Stimulated activated CD4-positive, alpha-beta T cell treated with anti-CD3 and anti-CD28 coated beads, TNF-alpha, amount 100 ng/mL, for 1 hour (primary cell): ENCODE data around the gene LAMB3.

Experiments used
- DNase-seq, 3 donors: peaks; one replicate each; pipeline ENCODE4 v3.0.0-alpha.2; 2020; ENCODE audit warnings: low read depth in 3 of 3, low spot score in 1 of 3

LAMB3 gene

DNA sequence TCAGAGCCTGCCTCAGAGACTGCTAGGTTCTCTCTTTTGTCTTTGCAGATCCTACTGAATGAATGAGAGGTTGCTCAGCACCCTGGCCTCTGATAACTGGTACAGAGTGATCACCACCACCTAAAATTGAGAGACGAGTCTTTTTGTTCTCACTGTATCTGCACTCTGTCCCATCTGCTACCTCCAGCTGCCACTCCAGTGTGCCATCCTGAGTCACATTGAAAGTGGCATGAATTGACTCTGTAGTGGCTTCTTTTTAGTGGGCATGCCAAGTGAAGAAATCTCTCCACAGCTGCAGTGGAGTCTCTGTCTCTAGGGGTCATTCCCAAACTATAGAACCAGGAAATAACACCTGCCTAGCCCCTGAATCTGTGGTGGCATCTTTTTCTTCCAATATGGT is 54.0 kb downstream of the LAMB3 start:
- no peak for DNase-seq

DNA sequence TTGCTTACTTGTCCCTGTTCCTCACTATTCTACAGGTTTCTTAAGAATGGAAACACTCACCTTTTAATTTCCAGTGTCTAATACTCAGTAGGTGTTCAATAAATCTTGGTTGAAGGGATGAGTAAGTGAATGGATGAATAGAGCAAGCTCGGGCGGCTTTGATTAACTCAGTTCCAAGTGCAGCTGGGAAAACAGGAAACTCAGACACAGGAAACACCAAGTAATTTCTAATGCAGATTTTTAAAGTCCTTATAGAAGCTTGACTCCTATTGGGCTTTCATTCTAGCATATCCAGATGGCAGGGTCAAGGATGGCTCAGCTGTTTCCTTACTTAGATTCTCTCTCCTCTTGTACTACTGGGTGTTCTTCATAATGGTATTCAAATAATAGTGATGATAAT is 54.7 kb downstream of the LAMB3 start:
- DNase-seq: no peak

GRCh38 chr1:209595599-209596285 is 56.5 kb downstream of the LAMB3 start:
- no peak for DNase-seq

DNA sequence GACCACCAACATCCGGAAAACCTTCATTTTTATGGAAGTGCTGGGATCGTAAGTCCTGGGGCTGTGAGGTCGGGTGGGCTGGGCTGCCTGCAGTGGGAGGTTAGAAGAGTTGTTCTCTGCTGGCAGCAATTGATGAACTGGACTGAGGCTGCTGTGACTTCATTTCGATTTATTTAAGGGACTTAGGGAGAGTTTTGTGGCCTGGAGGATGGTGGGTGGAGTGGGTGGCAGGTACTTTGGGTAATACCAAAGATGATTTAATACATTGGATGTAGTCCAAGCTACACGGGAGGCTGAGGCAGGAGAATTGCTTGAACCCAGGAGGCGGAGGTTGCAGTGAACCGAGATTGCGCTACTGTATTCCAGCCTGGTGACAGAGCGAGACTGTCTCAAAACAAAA is 57.2 kb downstream of the LAMB3 start:
- DNase-seq: no peak

- DNase-seq: no peak
Measured at GRCh38 chr1:209594440-209594839, 57.8 kb downstream of the LAMB3 start.

DNA sequence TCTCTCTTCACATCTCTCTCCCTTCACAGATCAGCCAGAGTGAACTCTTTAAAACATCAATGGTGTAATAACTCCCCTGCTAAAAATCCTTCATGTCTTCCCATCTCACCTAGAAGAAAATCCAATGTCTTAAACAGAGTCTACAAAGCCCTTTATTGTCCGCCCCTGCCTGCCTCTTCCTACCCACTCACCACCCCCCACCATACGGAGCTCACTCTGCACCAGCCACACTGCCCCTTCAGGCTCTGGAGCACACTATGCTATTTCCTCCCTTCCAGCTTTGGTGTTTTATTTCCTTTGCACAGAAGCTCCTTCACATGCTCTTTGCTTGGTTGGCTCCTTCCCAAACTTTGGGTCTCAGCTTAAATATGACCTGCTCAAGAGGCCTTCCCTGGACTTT is 58.5 kb downstream of the LAMB3 start:
- no peak for DNase-seq

GRCh38 chr1:209590405-209590804 is 61.8 kb downstream of the LAMB3 start:
- no peak for DNase-seq

DNA sequence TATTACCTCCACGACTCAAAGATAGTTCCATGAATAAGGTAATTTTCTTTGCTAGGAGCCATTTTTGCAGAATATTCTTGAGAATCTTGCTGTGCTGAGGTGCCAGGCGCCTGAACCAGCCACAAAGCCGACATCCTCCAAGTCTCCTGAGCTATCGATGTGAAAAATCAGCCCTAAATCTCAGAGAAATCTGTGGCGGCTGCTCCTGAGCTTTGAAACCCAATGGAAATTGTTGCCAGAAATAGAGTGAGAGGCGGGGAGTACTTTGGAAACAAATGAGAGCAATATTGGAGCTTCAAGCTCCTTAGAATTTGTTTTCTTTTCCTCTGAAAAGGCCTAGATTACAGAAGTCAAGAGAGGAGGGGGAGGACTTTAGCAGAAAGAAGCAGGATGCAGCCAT is 62.4 kb downstream of the LAMB3 start:
- no peak for DNase-seq

DNA sequence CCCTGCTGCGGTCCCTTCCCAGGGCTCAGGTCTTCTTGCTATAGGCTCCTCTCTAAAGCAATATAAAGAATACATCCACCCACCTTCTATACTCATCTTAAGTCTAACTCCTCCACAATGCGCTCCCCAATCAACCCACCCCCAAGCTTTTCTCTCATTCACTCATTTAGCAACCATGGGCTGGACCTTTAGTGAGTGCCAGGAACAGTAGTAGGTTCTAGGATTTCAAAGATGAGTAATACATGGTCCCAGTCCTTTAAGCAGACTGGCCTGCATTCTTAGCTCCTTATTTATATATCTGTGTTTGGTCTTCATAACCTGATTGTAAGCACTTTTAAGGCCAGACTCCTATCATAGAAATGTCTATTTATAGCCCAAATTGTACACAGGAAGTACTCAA is 62.8 kb downstream of the LAMB3 start:
- no peak for DNase-seq

- DNase-seq: no peak
Measured at GRCh38 chr1:209587789-209588188, 64.4 kb downstream of the LAMB3 start.

- no peak for DNase-seq
Measured at GRCh38 chr1:209586221-209586740, 65.9 kb downstream of the LAMB3 start.

- no peak for DNase-seq
Measured at GRCh38 chr1:209585672-209586071, 66.6 kb downstream of the LAMB3 start.

GRCh38 chr1:209585197-209585596 is 67.0 kb downstream of the LAMB3 start:
- DNase-seq: no peak

- no peak for DNase-seq
Measured at GRCh38 chr1:209584231-209584672, 68.0 kb downstream of the LAMB3 start.

GRCh38 chr1:209583408-209583807 is 68.8 kb downstream of the LAMB3 start, which contains the start of gene CAMK1G:
Gene CAMK1G, plus strand, starts transcription at chr1:209583714. Its CDS starts 11,270 bp downstream, at chr1:209594984.
- DNase-seq: no peak

DNA sequence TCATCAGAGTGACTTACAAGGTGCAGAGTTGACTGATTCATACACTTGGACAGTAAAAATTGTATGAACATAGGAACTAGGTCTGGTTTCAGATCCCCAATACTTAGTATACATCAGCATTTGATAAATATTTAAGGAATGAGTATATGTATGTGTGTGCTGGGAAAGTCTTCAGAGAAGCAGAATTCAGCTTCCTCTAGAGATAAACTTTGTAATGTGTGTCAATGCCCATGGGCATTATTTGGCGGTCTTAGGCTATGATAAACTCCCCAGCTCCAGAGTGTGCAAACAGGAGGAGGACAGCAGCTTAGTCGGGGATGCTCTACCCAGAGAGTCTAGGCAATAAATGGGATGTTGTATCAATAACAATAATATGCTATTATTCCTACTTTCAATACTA is 71.6 kb downstream of the LAMB3 start:
- DNase-seq: no peak

DNA sequence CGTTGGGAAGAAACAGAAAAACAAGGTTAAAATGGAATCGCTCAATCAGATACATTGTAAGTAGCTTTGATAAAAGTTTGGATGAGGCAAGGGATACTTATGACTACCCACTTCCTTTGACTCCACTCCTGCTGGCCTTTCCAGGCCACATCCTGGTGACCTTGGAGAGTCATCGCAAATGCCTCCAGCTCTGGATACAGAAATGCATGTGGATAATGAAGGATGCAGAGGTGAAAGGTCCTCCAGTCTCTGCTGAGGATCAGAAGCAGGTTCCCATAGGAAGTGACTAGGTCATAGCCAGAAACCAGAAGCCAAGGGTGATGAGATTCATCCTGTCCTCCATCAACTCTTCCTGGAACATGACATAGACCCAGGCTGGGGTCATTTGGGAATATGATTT is 74.9 kb downstream of the LAMB3 start:
- DNase-seq: no peak

DNA sequence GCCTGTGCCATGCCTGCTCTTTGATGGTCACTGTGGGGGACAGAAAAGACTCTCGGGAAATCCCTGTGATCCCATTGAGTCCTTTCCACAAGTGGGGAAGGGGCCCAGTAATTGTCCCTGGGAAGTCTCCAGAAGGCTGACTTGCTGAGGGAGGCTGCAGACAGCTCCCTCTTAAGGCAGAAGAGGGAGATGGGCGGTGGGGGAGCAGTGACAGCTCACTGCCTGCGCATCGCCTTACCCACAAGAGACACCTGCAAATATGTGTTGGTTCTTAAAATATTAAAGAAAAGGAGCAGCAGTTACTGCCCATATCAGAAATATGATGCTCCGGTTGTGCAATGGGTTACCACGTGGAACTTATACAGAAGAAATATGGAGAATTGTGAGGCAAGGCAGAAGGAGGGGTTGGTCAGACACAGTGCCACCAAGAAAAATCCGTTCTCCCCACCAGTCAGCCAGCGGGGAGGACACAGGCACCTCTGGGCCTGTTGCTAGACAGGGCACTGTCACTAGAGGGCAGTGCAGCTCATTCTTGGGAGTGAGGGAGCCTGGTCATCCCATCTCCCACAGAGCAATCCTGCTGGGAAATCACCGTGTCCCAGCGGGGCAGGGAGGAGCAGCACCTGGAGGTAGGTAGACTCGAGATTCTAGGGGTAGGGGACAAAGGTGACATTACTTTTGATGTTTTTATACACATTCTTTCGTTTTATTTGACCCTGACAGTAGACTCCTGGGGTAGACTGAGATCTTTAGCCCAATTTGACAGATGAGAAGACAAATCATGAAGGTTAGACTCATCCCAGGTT is 75.6 kb downstream of the LAMB3 start:
- peak; percentile 7 to 58 (median 19) for DNase-seq

DNA sequence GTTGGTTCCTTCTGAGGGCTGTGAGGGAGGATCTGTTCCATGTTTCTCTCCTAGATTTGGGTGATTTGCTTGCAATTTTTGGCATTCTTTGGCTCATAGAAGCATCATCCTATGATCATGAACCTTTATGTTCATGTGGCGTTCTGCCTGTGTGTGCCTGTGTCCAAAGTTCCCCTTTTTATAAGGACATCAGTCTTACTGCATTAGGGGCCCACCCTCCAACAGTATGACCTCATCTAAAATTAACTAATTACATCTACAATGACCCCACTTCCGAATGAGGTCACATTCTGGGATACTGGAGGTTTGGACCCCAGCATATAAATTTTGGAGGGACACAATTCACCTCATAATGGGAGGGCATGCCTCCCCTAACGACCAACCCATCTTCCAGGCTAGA is 81.5 kb downstream of the LAMB3 start:
- DNase-seq: no peak

- DNase-seq: peak; percentile 26 to 61 (median 40)
Measured at GRCh38 chr1:209569455-209570207, 82.6 kb downstream of the LAMB3 start.

DNA sequence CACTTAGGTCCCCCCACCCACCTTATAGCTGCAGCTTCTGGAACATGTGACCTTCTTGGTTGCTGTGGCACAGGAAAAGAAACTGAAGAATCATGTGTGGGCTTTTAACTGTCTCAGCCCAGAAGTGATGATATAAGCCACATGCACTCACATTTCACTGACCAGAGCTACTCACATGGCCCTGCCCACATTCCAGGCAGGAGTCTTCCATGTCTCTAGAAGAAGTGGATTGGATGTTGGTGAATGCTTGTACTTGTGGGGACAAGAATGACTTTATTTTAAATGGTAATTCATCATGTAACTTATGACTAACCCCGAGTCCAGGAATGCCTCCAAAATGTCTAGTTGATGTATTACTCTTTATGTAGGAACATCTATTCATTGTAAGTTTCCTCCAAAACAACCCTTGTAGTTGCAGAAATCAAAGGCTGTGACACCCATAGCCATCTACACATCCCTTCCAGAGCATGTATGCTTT is 84.5 kb downstream of the LAMB3 start:
- DNase-seq: no peak
